ENCODE measurements around the gene SCYGR5. TPM values are rescaled to one million over a fixed set of nuclear protein-coding genes. Genes with fewer than 3 reads are reported as not detected.

SCYGR5 gene
- total RNA-seq, 1 experiment from 2014 or later: not detected

GRCh38 chr2:227710986-227711385 lies 44.4 kb downstream of the SCYGR5 start:
- no TSS peak for BruUV-seq (replicated peaks)
- RAD21 ChIA-PET (ENCODE audit: low non-redundant PET in 1 of 2, low total read pairs in 2 of 2, uncharacterized antibody in 2 of 2, unreplicated experiment in 2 of 2): no interaction called here

More at GRCh38 chr2:227710986-227711385, 44.4 kb downstream of the SCYGR5 start:
- TF ChIP-seq JUND (IDR thresholded peaks at IDR 0.05) (no peak), RAD21 (IDR thresholded peaks at IDR 0.05; ENCODE audit: low read depth) (no peak), REST (IDR thresholded peaks at IDR 0.05; ENCODE audit: low read depth) (no peak), ZBTB33 (IDR thresholded peaks at IDR 0.05; ENCODE audit: extremely low read depth, insufficient replicate concordance, low read length) (no peak), SRF (IDR thresholded peaks at IDR 0.05; ENCODE audit: low read depth) (no peak), SP1 (IDR thresholded peaks at IDR 0.05; ENCODE audit: low read depth) (no peak), ELF1 (IDR thresholded peaks at IDR 0.05; ENCODE audit: borderline replicate concordance, low read depth) (no peak), CEBPB (IDR thresholded peaks at IDR 0.05; ENCODE audit: low read depth) (no peak), EGR1 (IDR thresholded peaks at IDR 0.05; ENCODE audit: low read depth) (no peak), FOSL1 (IDR thresholded peaks at IDR 0.05; ENCODE audit: low read depth) (no peak)
- TF ChIP-seq, protein P1, sequence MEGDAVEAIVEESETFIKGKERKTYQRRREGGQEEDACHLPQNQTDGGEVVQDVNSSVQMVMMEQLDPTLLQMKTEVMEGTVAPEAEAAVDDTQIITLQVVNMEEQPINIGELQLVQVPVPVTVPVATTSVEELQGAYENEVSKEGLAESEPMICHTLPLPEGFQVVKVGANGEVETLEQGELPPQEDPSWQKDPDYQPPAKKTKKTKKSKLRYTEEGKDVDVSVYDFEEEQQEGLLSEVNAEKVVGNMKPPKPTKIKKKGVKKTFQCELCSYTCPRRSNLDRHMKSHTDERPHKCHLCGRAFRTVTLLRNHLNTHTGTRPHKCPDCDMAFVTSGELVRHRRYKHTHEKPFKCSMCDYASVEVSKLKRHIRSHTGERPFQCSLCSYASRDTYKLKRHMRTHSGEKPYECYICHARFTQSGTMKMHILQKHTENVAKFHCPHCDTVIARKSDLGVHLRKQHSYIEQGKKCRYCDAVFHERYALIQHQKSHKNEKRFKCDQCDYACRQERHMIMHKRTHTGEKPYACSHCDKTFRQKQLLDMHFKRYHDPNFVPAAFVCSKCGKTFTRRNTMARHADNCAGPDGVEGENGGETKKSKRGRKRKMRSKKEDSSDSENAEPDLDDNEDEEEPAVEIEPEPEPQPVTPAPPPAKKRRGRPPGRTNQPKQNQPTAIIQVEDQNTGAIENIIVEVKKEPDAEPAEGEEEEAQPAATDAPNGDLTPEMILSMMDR (IDR thresholded peaks at IDR 0.05 in 2 of 3, conservative IDR thresholded peaks at IDR 0.05 in 1 of 3; ENCODE audit: borderline replicate concordance in 1 of 3, insufficient read depth in 1 of 3, low read depth in 2 of 3, low read length in 2 of 3): no peak
- Histone ChIP-seq H3K9ac (ENCODE audit: low read length) (no peak overlapping the region), H3K4me2 (ENCODE audit: low read length) (no peak overlapping the region), H3K27me3 (ENCODE audit: insufficient read depth, low read length) (no peaks in the 10 kb centered on the region), H3K4me3 (replicated peaks in 1 of 2; ENCODE audit: low read depth in 1 of 2, low read length in 2 of 2) (no peak overlapping the region), H3K9me2 (ENCODE audit: insufficient read depth) (no peaks in the 10 kb centered on the region), H3K27ac (ENCODE audit: low read depth, low read length) (no peak overlapping the region), H3K4me1 (ENCODE audit: control insufficient read depth in 1 of 2, insufficient read depth in 2 of 2, low read length in 2 of 2) (no peaks in the 10 kb centered on the region), H3K36me3 (ENCODE audit: control insufficient read depth in 1 of 2, insufficient read depth in 2 of 2, low read length in 2 of 2) (no peaks in the 10 kb centered on the region), H2AFZ (ENCODE audit: low read depth, low read length, poor library complexity, severe bottlenecking) (no peak overlapping the region), H3K9me3 (ENCODE audit: control insufficient read depth in 1 of 2, insufficient read depth in 1 of 2, low read depth in 1 of 2, low read length in 2 of 2) (no peaks in the 10 kb centered on the region), H3K79me2 (ENCODE audit: insufficient read depth, low read length) (no peaks in the 10 kb centered on the region), H4K20me1 (ENCODE audit: insufficient read depth) (no peaks in the 10 kb centered on the region)
- DNase-seq (ENCODE audit: low read depth, low spot score) (no peak), ATAC-seq (no peak)
- ChIA-PET POLR2A (no interaction called here), CTCF (no interaction called here)
- intact Hi-C loops (cut with micrococcal nuclease): no loop called here

All from HCT116 (cell line).